ENCODE measurements around the gene CCDC74B.
"Not testable (repeated sequence)": the region's sequence is repeated elsewhere in the genome, so short reads cannot be mapped to it uniquely, and the experiment has no call there.

CCDC74B gene

DNA sequence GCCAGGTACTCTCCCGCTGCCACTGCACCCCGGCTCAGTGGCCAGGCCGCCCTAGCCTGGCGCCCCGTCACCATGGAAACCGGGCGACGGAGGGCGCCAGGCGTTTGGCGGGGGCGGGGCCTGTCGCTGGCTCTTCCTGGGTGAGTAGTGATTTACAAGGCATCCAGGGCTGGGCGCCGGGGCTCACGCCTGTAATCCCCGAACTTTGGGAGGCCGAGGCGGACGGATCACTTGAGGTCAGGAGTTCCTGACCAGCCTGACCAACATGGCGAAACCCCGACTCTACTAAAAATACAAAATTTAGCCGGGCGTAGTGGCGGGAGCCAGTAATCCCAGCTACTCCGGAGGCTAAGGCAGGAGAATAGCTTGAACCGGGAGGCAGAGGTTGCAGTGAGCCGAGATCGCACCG lies at the start of gene CCDC74B:
Gene CCDC74B, minus strand, starts transcription at position 107 of the 409 bp plus-strand sequence. CDS start 116 bp downstream, outside the sequence.
- DNase-seq (ENCODE audit: low spot score), result peak; percentile 63

DNA sequence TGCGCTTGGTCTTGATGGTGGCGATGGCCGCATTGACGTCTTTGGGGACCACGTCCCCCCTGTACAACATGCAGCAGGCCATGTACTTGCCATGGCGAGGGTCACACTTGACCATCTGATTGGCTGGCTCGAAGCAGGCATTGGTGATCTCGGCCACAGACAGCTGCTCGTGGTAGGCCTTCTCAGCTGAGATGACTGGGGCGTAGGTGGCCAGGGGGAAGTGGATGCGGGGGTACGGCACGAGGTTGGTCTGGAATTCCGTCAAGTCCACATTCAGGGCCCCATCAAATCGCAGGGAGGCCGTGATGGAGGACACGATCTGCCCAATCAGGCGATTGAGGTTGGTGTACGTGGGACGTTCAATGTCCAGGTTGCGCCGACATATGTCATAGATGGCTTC lies 48.9 kb upstream of the CCDC74B start:
- not testable (repeated sequence) for DNase-seq (ENCODE audit: low spot score)

DNA sequence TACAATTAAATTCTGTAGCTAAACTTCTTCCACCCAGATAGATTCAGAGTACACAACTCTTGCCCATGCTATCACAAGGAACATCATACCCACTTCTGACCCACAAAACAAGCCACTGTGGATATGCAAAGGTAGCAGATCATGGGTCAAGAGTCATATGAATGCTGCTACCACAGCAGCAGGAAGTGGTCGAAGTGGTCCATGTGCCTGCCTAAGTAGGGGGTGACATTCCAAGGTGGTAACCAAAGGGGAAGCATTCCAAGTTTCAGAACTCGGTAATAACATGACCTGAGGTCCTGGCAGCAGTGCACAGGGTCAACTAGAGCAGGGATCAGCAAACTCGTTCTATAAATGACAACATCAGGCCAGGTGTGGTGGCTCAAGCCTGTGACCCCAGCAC lies 47.5 kb upstream of the CCDC74B start:
- not testable (repeated sequence) for DNase-seq (ENCODE audit: low spot score)

- DNase-seq (ENCODE audit: low spot score), result not testable (repeated sequence)
Measured at GRCh38 chr2:130191319-130191718, 46.4 kb upstream of the CCDC74B start.

DNA sequence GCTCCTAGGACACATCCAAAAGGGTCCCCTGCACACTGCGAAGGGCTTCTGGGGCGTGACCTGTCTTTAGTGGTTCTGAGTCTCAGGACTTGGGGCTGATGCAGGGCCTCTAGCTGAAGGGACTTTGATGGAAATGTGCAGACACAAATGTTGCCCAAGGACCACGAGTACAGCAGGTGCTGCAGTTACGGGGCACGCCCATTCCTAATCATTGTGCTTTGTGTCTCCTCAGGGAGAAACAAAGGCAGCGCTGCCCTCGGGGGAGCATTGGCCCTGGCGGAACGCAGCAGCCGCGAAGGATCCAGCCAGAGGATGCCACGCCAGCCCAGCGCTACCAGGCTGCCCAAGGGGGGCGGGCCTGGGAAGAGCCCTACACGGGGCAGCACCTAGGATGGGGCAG lies 45.3 kb upstream of the CCDC74B start:
- no peak for DNase-seq (ENCODE audit: low spot score)

DNA sequence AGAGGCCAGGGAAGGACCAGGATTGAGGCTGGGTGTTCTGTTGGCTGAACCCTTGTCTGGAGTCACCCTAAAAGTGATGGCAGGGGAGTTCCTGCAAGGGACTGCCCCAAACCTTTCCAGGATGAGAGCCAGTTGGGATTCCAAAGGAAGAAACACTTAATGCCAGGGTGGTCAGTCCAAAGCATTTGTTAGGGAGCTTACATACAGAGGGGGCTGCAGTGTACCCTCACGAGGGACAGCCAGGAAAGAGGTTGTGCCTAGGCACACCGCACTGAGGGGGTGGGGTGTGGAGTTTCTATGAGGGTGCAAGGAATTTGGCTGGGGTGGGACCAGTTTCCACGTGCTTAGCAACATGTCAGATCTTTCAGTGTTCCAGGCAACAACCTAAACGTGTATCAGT lies 44.0 kb upstream of the CCDC74B start:
- not testable (repeated sequence) for DNase-seq (ENCODE audit: low spot score)

GRCh38 chr2:130187859-130188792 lies 43.2 kb upstream of the CCDC74B start:
- DNase-seq (ENCODE audit: low spot score), result not testable (repeated sequence)

DNA sequence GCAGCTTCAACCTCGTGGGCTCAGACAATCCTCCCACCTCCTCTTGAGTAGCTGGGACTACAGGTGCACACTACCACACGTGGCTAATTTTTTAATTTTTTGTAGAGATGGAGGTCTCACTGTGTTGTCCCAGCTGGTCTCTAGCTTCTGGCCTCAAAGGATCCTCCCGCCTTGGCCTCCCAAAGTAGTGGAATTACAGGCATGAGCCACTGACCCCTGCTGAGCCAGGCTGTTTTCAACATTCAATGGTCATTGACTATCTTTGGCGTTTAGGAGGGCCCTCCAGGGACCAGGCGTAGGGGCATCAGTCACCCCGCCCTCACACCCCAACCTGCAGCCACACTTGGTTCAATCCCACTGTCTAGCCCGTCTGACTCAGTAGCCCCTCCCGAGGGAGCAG lies 42.4 kb upstream of the CCDC74B start:
- DNase-seq (ENCODE audit: low spot score), result no peak

- no peak for DNase-seq (ENCODE audit: low spot score)
Measured at GRCh38 chr2:130186391-130186790, 41.5 kb upstream of the CCDC74B start.

DNA sequence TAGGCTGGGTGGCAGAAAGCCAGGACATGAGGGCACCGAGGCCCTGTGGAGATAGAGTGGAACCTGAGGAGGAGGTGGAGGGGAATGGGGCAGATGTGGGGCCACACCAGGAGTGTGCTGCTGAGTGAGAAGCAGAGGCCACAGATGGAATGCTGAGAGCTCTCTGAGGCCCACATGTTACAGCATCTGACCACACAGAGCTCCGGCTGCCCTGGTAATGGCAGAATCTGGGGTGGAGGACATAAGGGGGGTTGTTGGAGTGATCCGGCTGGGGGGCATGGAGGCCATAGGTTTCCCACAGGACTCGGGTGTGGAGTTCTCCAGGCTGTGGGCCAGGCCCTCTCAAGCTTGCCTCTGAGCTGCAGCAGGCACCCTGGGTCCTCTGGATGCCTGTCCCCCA lies 41.0 kb upstream of the CCDC74B start:
- DNase-seq (ENCODE audit: low spot score), result no peak

GRCh38 chr2:130185436-130185835 lies 40.5 kb upstream of the CCDC74B start:
- DNase-seq (ENCODE audit: low spot score), result no peak

- DNase-seq (ENCODE audit: low spot score), result no peak
Measured at GRCh38 chr2:130183512-130184373, 38.8 kb upstream of the CCDC74B start.

GRCh38 chr2:130182826-130183511 lies 38.1 kb upstream of the CCDC74B start:
- not testable (repeated sequence) for DNase-seq (ENCODE audit: low spot score)

GRCh38 chr2:130181880-130182682 lies 37.2 kb upstream of the CCDC74B start, which contains the start of gene MZT2B:
Gene MZT2B (plus strand): TSS chr2:130182262. CDS start chr2:130182283, 21 bp downstream.
- DNase-seq (ENCODE audit: low spot score), result peak; percentile 91

DNA sequence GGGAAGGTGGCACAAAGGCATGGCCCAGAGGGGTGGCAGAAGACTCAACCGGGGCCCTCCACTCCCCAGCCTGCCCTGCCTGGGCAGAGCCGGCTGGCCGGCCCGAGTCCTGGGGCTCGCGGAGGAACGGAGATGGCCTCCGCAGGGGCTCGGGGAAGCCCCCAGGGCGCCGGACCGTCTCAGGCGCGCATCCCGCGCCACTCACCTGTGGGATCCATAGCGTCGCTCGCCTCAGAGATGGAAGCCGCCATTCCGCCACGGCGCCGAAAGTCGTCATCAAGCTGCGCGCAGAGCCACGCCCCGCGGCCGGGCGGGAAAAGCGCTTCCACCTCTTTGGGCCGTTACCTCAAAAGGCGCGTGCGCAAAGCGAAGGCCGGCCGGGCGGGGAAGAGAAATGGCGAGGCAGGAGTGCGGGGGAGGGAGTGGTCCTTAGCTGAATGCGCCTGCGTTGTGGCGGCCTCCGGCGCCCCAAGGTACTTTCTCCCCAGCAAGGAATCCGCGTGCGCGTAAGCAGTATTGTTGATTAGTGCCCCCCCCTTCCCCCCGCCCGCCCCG lies 36.5 kb upstream of the CCDC74B start, which contains the start of gene SMPD4:
Gene SMPD4, minus strand, starts transcription at position 278 of the 555 bp plus-strand sequence. CDS start 5,010 bp downstream, outside the sequence.
- DNase-seq (ENCODE audit: low spot score), result peak; percentile 98

GRCh38 chr2:130180404-130181324 lies 35.8 kb upstream of the CCDC74B start:
- not testable (repeated sequence) for DNase-seq (ENCODE audit: low spot score)

DNA sequence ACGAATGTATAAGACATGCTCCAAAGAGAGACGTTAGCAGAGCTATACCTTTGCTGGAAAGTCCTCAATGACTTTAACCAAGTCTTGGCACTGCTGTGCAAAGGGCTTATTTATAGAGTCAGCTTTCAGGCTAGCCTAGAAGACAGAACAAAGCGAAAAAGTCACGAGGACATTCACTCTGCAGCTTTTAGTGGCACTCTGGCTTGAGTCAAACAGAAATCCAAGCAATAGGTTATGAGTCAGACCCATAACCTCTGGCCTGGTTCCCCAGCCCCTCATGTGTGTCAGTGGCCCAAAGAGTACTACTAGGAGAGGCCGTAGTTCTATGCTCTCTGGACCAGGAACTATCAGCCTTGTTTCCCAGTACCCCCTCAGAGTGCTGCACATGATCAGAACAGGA lies 30.0 kb upstream of the CCDC74B start:
- not testable (repeated sequence) for DNase-seq (ENCODE audit: low spot score)

- no peak for DNase-seq (ENCODE audit: low spot score)
Measured at GRCh38 chr2:130169896-130170295, 25.0 kb upstream of the CCDC74B start.

- DNase-seq (ENCODE audit: low spot score), result not testable (repeated sequence)
Measured at GRCh38 chr2:130169163-130169562, 24.3 kb upstream of the CCDC74B start.

All from CD4-positive, alpha-beta T cell treated with Interleukin-2 at 100 ng/mL for 4 hours (primary cell).